ENCODE measurements around the gene SLC12A3.
A peak's percentile ranks its signal among the peaks of the same experiment; 100 is the strongest.
"Not testable (repeated sequence)": the region's sequence is repeated elsewhere in the genome, so short reads cannot be mapped to it uniquely, and the experiment has no call there.

Gene SLC12A3

DNA sequence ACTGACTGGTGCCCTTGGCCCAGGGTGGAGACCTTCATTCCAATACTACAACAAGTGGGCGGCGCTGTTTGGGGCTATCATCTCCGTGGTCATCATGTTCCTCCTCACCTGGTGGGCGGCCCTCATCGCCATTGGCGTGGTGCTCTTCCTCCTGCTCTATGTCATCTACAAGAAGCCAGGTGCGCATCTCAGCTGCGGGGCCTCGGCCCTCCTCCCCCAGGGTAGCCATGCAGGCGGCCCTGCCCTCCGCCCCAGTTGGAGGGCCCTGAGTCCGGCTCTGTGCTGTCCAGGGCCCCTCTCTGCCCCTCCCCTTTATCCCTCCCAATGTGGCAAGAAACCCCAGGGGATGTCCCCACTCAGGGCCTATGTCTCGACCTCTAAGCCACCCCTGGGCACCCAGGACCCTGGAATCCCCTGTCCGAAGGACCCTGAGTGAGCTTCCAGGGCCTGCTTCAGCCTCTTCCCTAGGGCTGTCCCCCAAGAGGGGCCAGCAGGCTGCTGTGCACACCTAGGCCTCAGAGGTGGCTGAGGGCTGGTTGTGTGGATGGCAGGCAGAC lies 19.1 kb downstream of the SLC12A3 start:
- Mint-ChIP-seq H3K9me3 (no peaks in the 10 kb centered on the region), H3K4me1 (ENCODE audit: low read depth) (peaks cover 6% of the 10 kb centered on the region), H3K4me3 (no peak overlapping the region), H3K27me3 (peaks cover 32% of the 10 kb centered on the region), H3K27ac (no peak overlapping the region), H3K36me3 (ENCODE audit: low read depth) (no peaks in the 10 kb centered on the region)
- intact Hi-C loops (cut with micrococcal nuclease) = no loop called here

DNA sequence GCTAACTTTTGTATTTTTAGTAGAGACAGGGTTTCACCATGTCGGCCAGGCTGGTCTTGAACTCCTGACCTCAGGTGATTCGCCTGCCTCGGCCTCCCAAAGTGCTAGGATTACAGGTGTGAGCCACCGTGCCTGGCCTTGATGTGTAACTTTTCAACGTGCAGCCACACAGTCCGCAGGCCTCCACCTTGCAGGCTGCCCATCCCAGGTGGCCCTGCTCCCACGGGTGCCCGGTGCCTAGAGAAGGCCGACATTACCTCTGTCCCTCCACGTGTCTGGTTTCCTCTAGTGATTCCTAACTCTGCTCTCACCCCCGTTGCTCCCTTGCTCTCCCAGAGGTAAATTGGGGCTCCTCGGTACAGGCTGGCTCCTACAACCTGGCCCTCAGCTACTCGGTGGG lies 19.9 kb downstream of the SLC12A3 start:
- H3K4me1 Mint-ChIP-seq (ENCODE audit: low read depth); H3K27ac Mint-ChIP-seq; H3K9me3 Mint-ChIP-seq; intact Hi-C loops (cut with micrococcal nuclease); H3K4me3 Mint-ChIP-seq; H3K36me3 Mint-ChIP-seq (ENCODE audit: low read depth): not testable (repeated sequence)
- peaks cover 30% of the 10 kb centered on the region for H3K27me3 Mint-ChIP-seq

DNA sequence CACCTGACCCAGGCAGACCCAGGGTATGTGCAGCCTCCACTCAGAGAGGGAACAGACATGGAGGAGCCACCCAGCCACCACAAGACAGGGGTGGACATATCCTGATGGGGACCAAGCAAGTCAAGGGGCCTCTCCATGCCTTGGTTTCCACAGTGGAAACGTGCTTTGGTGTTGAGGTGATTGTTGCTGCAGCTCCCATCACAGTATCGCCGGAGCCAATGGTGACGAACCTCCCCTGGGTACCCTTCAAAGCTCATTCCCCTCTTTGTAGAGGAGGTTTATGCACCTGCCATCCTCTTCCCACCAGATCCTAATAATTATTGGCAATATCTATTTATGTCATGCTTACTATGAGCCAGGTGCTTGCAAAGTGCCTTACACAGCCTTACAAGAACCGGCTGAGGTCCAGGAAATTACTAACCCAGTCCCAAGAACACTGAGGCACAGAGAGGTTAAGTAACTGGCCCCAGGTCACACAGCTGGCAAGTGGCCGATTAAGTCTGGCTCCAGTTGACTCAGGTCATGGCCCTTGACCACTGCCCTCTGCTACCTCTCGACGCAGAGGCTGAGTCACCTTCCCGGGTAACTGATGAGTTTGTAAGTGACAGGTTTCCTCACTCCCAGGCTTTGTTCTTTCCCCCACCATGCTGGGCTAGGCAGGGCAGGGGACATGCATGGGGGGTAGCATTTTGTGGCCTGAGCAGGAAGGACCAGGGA lies 20.6 kb downstream of the SLC12A3 start:
- Mint-ChIP-seq H3K36me3 (ENCODE audit: low read depth) (no peaks in the 10 kb centered on the region), H3K4me1 (ENCODE audit: low read depth) (peaks cover 8% of the 10 kb centered on the region), H3K27ac (no peak overlapping the region), H3K9me3 (no peaks in the 10 kb centered on the region), H3K4me3 (no peak overlapping the region), H3K27me3 (peaks cover 32% of the 10 kb centered on the region)
- intact Hi-C loops (cut with micrococcal nuclease) = no loop called here

DNA sequence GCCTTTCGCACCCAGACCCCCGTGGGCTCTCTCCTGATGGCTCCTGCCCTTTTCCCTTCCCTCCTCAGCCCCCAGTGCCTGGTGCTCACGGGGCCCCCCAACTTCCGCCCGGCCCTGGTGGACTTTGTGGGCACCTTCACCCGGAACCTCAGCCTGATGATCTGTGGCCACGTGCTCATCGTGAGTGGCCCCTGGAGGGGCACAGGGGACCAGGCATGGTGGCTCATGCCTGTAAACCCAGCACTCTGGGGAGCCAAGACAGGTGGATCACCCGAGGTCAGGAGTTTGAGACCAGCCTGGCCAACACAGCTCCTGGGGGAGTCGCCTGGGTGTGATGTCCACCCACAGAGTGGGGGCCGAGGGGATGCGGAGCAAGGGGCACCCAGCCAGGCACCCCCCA lies 21.3 kb downstream of the SLC12A3 start:
- Mint-ChIP-seq H3K27ac (no peak overlapping the region), H3K36me3 (ENCODE audit: low read depth) (no peaks in the 10 kb centered on the region), H3K27me3 (peaks cover 38% of the 10 kb centered on the region), H3K4me1 (ENCODE audit: low read depth) (peaks cover 8% of the 10 kb centered on the region), H3K4me3 (no peak overlapping the region), H3K9me3 (no peaks in the 10 kb centered on the region)
- intact Hi-C loops (cut with micrococcal nuclease) = no loop called here

DNA sequence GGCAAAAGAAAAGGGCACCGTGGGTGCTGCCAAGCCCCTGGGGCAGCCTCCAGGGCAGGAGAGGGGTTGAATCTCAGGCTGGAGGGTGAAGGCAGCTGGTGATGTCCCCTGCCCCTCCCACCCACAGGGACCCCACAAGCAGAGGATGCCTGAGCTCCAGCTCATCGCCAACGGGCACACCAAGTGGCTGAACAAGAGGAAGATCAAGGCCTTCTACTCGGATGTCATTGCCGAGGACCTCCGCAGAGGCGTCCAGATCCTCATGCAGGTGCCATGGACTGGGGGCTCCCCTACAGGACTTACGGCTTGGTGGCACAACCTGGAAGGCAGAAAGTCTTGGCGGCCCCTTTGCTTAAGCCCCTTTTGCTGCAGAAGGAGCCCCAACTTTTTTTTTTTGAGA lies 21.8 kb downstream of the SLC12A3 start:
- Mint-ChIP-seq H3K36me3 (ENCODE audit: low read depth) (no peaks in the 10 kb centered on the region), H3K27me3 (peaks cover 40% of the 10 kb centered on the region), H3K4me3 (no peak overlapping the region), H3K9me3 (no peaks in the 10 kb centered on the region), H3K4me1 (ENCODE audit: low read depth) (peaks cover 8% of the 10 kb centered on the region), H3K27ac (no peak overlapping the region)
- intact Hi-C loops (cut with micrococcal nuclease) = no loop called here

DNA sequence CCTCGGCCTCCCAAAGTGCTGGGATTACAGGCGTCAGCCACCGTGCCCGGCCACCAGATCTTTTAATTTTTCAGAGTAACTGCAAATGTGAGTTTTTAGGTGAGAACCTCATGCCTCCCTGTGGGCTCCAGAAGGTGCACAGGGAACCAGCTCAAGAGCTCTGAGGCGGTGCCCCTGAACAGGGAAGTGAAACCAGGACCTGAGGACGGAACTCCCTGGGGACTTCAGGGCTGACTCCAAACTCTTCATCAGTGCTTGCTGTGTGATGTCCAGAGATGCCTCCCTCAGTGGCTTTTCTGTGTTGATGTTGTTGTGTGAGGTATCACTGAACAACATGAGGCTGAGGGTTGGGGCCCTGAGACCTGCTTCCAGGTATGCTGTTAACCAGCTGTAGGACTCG lies 23.8 kb downstream of the SLC12A3 start:
- intact Hi-C loops (cut with micrococcal nuclease) = no loop called here
- Mint-ChIP-seq H3K4me3 (no peak overlapping the region), H3K27ac (no peak overlapping the region), H3K4me1 (ENCODE audit: low read depth) (peaks cover 8% of the 10 kb centered on the region), H3K36me3 (ENCODE audit: low read depth) (no peaks in the 10 kb centered on the region), H3K9me3 (no peaks in the 10 kb centered on the region), H3K27me3 (peaks cover 45% of the 10 kb centered on the region)

DNA sequence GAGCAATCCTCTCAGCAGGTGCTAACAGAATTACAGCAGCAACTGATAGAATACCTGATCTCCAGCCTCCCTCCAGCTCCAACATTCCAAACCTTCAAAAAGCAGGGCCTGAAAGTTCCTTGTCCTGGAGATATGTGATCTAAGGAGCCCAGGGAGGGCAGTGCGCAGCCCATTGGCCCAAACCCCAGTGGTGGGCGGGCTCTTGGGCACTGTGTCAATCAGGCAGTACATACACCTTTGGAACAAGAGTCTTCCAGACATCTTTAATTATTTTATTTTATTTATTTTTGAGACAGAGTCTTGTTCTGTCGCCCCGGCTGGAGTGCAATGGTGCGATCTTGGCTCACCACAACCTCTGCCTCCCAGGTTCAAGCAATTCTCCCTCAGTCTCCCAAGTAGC lies 24.2 kb downstream of the SLC12A3 start:
- no peak overlapping the region for H3K4me3 Mint-ChIP-seq
- H3K9me3 Mint-ChIP-seq = no peaks in the 10 kb centered on the region
- peak overlapping the region; percentile 27 for H3K27ac Mint-ChIP-seq
- H3K36me3 Mint-ChIP-seq (ENCODE audit: low read depth) = no peaks in the 10 kb centered on the region
- intact Hi-C loops (cut with micrococcal nuclease) = no loop called here
- H3K27me3 Mint-ChIP-seq = peaks cover 45% of the 10 kb centered on the region
- peaks cover 8% of the 10 kb centered on the region for H3K4me1 Mint-ChIP-seq (ENCODE audit: low read depth)

DNA sequence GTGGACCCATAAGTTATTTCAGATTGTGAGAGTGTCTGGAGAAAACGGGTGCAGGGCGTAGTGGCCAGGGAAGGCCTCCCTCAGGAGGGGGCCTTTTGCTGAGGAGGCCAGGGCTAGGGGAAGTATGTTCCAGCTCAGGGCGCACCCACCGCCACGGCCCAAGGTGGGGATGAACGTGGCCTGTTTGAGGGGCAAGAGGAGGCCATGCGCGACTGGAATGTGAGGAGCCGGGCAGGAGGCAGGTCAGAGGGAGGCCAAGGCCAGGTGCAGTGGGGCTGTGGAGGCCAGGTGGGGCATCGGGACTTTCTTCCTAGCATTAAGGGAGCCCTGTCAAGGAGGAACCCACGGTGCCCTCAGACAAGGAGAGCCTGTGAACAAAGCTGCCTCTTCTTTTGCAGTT lies 26.7 kb downstream of the SLC12A3 start:
- Mint-ChIP-seq H3K27ac (no peak overlapping the region), H3K9me3 (no peaks in the 10 kb centered on the region), H3K27me3 (peaks cover 39% of the 10 kb centered on the region), H3K36me3 (ENCODE audit: low read depth) (no peaks in the 10 kb centered on the region), H3K4me1 (ENCODE audit: low read depth) (peaks cover 8% of the 10 kb centered on the region), H3K4me3 (no peak overlapping the region)
- intact Hi-C loops (cut with micrococcal nuclease) = no loop called here

DNA sequence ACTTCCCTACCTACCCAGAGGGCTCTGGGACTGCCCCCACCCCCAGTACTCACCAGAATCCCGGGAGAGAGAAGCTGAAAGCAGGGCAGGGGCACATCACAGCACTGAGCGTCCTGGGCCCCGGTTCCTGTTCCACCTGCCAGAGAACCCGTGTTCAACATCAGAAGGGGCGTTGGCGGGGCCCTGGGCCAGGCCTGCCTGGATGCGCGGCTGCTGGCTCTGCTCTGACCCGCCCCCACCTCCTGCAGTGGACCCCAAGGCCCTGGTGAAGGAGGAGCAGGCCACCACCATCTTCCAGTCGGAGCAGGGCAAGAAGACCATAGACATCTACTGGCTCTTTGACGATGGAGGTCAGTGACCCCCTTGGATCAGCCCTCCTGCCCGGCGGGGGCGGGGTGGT lies 27.7 kb downstream of the SLC12A3 start:
- Mint-ChIP-seq H3K4me3 (no peak overlapping the region), H3K27me3 (peaks cover 44% of the 10 kb centered on the region), H3K9me3 (no peaks in the 10 kb centered on the region), H3K4me1 (ENCODE audit: low read depth) (peaks cover 8% of the 10 kb centered on the region), H3K36me3 (ENCODE audit: low read depth) (no peaks in the 10 kb centered on the region), H3K27ac (no peak overlapping the region)
- intact Hi-C loops (cut with micrococcal nuclease) = no loop called here

DNA sequence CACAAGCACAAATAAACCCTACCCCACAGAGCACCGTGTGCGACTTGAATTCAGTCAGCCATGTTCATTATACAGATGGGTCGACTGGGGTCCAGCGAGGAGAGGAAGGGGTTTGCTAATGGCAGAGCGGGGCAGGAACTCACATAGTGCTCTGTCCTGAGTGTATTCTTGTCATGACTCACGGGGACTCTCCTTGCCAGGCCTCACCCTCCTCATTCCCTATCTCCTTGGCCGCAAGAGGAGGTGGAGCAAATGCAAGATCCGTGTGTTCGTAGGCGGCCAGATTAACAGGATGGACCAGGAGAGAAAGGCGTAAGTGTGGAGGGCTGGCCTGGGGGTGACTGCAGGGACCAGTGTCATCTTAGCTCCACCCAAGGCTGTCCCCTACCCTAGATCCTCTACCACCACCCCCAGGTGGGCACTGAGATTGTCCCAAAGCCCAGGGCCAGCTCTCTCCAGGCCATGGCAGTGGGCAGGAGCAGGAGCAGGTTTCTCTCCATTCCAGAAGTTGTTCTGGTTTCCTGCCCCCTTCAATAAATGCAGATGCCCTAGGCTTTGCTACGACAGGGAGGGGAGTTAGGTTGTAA lies 29.4 kb downstream of the SLC12A3 start:
- H3K27me3 Mint-ChIP-seq = peaks cover 59% of the 10 kb centered on the region
- peaks cover 6% of the 10 kb centered on the region for H3K4me1 Mint-ChIP-seq (ENCODE audit: low read depth)
- H3K27ac Mint-ChIP-seq = no peak overlapping the region
- no peaks in the 10 kb centered on the region for H3K36me3 Mint-ChIP-seq (ENCODE audit: low read depth)
- no peaks in the 10 kb centered on the region for H3K9me3 Mint-ChIP-seq
- no peak overlapping the region for H3K4me3 Mint-ChIP-seq
- intact Hi-C loops (cut with micrococcal nuclease) = no loop called here

DNA sequence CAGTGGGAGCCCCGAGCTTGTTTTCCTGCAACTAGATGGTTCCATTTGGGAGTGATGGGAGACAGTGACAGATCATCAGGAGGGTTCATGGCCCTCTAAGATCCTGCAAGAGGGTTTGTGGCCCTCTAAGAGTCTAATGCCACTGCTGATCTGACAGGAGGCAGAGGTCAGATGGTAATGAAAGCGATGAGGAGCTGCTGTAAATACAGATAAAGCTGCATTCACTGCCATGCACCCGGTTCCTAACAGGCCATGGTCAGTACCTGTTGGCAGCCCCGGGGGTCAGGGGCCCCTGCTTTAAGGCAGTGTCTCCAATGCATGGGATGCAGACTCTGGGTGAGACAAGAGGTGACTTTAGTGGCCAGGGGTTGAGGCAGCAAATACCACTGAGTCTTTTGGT lies 30.8 kb downstream of the SLC12A3 start:
- Mint-ChIP-seq H3K4me1 (ENCODE audit: low read depth) (peaks cover 16% of the 10 kb centered on the region), H3K27me3 (peaks cover 56% of the 10 kb centered on the region), H3K9me3 (no peaks in the 10 kb centered on the region), H3K27ac (no peak overlapping the region), H3K36me3 (ENCODE audit: low read depth) (no peaks in the 10 kb centered on the region), H3K4me3 (no peak overlapping the region)
- intact Hi-C loops (cut with micrococcal nuclease) = no loop called here

DNA sequence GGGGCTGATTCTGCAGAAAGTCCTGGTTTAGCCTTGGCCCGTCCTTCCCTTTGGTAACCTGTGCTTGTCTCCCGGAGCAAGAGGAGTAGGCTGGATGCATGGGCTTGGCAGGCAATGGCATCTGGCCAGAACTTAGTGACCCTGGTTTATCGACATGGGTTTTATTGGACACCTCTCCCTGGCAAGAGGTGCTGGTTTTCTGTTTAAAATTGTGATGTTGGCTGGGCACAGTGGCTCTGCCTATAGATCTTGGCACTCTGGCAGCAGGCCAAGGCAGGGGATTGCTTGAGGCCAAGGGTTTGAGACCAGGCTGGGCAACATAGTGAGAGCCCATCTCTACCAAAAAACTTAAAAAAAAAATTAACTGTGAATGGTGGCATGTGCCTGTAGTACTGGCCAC lies 31.2 kb downstream of the SLC12A3 start:
- Mint-ChIP-seq H3K27me3 (peaks cover 56% of the 10 kb centered on the region), H3K36me3 (ENCODE audit: low read depth) (no peaks in the 10 kb centered on the region), H3K4me1 (ENCODE audit: low read depth) (peaks cover 16% of the 10 kb centered on the region), H3K9me3 (no peaks in the 10 kb centered on the region), H3K27ac (no peak overlapping the region), H3K4me3 (no peak overlapping the region)
- intact Hi-C loops (cut with micrococcal nuclease) = no loop called here

DNA sequence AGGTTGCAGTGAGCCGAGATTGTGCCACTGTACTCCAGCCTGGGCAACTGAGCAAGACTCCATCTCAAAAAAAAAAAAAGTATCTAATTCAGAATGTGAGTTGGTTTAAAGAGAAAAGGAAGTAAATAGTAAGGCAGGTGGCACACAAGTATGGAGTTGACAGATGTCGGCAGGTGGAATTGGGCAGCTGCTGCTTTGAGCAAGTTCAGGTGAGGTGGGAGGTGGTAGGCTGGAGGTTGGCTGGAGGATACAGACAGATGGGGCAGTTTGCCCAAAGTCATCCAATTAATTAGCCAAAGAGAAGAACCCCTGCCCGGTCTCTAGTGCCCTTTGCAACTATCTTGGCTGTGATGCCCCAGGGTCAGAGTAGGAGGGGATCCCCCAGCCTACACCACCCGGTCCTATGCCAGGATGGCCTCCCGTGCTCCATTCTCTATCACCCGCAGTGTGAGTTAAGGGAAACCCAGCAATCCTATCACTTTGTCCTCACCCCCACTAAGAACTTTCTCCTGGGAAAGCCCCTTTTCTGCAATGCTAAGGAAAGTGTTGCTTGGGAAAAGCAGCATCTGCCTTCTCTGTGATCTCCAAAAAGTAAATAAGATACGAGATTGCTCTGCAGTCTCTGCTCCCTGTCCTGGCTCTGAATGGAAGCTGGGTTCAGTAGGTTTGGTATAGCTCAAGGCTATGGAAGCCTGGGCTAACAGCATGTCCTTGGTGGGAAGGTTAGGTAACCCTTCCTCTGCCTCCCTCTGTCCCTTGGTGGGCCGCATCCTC lies 32.2 kb downstream of the SLC12A3 start:
- Mint-ChIP-seq H3K4me1 (ENCODE audit: low read depth) (peaks cover 16% of the 10 kb centered on the region), H3K27ac (no peak overlapping the region), H3K36me3 (ENCODE audit: low read depth) (no peaks in the 10 kb centered on the region), H3K27me3 (peaks cover 56% of the 10 kb centered on the region), H3K4me3 (no peak overlapping the region), H3K9me3 (no peaks in the 10 kb centered on the region)
- intact Hi-C loops (cut with micrococcal nuclease) = no loop called here

DNA sequence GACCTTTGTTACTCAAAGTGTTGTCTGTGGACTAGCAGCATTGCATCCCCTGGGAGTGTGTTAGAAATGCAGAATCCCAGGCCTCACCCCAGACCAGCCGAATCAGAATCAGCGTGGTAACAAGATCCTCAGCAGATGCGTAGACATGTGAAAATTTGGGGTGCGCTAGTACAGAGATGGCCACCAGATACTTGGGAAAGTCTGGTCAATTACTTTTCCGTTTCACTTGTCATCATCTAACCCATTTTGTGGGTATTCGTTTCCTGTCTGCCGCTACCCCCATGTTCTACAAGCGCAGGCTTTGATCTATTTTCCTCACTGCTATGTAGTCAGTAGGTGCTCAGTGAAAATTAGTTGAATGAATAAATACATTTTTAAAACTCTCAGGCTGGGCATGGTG lies 33.8 kb downstream of the SLC12A3 start:
- no peak overlapping the region for H3K27ac Mint-ChIP-seq
- H3K4me1 Mint-ChIP-seq (ENCODE audit: low read depth) = peaks cover 16% of the 10 kb centered on the region

More for the DNA sequence above, 33.8 kb downstream of the SLC12A3 start:
- Mint-ChIP-seq H3K9me3 (no peaks in the 10 kb centered on the region), H3K27me3 (peaks cover 61% of the 10 kb centered on the region), H3K36me3 (ENCODE audit: low read depth) (no peaks in the 10 kb centered on the region), H3K4me3 (no peak overlapping the region)
- intact Hi-C loops (cut with micrococcal nuclease) = no loop called here
